CMK (cell line): Measurements from ENCODE around the gene VPS11.

Experiments
- DNase-seq: peaks from one replicate; pipeline ENCODE4 v3.0.0-alpha.2; 2010; ENCODE audit warnings: low read depth

VPS11 gene

DNA sequence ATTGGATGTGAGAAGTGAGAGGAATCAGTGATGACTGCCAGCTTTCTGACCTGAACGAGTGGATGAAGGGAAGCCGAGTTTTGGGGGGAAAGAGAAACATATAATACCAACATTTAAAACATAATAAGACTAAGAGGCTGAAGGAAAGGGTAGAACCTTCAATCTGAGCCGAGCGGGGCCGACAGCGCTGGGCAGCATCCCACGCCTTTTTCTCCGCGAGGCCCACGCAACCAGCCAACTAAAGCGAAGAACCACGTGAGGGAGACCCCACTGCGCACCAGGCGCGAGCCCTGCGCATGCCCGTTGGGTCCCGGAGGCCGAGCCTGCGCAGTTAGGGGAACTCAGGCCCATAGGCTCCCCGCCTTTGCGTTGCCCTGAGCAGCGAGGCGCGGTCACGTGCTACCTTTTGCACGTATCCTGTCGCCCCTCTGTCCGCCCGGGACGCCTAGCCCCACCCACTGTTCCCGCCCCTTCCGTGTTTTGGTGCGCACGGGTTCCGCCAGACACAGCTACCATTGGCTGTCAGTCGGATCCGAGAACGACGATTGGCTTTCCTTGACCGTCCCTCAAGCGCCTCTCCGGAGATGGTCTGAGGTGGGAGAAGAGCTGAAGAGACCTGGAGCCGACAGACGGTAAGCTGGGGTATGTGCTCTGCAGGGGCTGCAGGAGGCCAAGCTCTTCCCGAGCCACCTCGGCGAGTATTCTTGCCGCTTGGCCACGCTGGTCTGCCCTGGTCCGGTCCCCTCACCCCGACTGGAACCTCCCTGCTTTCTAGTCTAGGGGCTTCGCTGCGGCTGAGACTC is 53.6 kb downstream of the VPS11 start, which contains the start of gene HINFP:
HINFP (plus strand) TSS at position 573 of the 803 bp plus-strand sequence. CDS start 5,365 bp downstream, outside the sequence.
- DNase-seq: peak; percentile 99

DNA sequence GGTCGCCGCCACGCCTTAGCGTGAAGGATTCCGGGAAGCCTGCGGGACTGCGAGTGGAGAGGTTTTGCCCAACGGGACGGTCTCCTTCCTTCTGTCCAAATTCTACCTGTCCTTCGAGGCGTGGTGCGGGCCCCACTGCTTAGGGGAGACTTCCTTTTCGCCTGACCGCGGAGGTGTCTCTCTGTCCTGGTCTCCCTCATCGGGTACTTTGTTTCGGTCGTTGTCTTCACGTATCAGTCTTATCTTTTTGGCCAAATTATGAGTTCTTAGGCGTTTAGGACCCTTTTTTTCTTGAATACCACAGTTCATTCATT is 54.1 kb downstream of the VPS11 start:
- DNase-seq: no peak

DNA sequence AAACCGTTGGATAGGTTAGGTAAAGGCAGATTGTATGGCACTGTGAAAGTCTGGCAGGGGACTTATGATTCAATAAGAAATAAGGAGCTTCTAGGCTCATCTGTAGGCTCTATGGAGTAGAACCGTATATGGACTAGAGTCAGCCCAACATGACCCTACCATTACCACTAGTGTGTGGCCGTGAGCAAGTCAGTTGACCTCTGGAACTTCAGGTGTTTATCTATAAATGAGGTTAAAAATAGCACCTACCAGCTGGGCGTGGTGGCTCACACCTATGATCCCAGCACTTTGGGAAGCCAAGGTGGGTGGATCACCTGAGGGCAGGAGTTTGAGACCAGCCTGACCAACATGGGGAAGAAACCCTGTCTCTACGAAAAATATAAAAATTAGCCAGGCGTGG is 58.2 kb downstream of the VPS11 start:
- no peak for DNase-seq

DNA sequence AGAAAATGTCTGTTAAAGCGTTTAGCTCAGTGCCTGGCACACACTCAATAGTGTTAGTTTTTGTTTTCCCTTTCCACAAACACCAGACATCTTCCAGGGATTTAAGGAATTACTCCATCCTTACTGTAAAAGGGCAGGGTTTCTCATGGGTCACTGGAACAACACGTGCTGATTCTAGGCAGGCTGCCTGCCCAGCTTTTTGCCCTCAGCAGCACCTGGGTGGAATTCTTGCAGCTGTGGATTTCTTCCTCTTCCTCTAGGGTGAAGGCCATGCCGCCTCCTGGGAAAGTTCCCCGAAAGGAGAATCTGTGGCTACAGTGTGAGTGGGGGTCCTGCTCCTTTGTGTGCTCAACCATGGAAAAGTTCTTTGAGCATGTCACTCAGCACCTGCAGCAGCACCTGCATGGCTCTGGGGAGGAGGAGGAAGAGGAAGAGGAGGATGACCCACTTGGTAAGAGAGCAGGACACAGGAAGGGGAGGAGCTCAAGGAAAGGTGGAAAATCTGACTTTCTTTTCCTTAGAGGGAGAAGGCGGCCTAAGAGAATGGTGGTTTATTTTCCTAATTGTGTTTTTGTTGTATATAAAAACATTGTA is 59.2 kb downstream of the VPS11 start:
- no peak for DNase-seq

DNA sequence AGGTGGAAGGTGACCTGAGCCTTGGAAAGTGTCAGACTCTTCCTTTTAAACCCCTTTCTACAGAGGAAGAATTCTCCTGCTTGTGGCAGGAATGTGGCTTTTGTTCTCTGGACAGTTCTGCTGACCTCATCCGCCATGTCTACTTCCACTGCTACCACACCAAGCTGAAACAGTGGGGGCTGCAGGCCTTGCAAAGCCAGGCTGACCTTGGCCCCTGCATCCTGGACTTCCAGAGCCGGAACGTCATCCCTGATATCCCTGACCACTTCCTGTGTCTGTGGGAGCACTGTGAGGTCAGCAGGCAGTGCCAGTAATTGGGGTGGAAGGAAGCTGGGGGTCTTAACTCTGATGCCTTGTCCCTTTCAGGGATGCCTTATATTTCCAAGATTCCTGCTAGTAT is 63.0 kb downstream of the VPS11 start:
- no peak for DNase-seq
